ENCODE data around the gene CYSLTR2.
A peak's percentile ranks its signal among the peaks of the same experiment; 100 is the strongest.

CYSLTR2 gene

GRCh38 chr13:48738311-48738710 lies 84.6 kb downstream of the CYSLTR2 start:
- no peaks in the 10 kb centered on the region for H3K36me3 ChIP-seq (ENCODE audit: insufficient read depth)
- peak overlapping the region; percentile 2; the same call in 1 of the 2 replicates for H2AFZ ChIP-seq (ENCODE audit: low read depth)
- peak overlapping the region; percentile 56 for H3K4me2 ChIP-seq
- peaks cover 50% of the 10 kb centered on the region for H3K4me1 ChIP-seq (ENCODE audit: low read depth, poor library complexity, severe bottlenecking)
- H3K79me2 ChIP-seq (ENCODE audit: insufficient read depth, low read depth) = no peaks in the 10 kb centered on the region
- H4K20me1 ChIP-seq (ENCODE audit: insufficient read depth) = no peaks in the 10 kb centered on the region
- peak overlapping the region; percentile 80 for H3K27ac ChIP-seq
- peak overlapping the region; percentile 24; the same call in 1 of the 2 replicates for H3K9ac ChIP-seq
- no peak for TF ChIP-seq CTCF (conservative IDR thresholded peaks at IDR 0.05; ENCODE audit: low read depth, low read length)
- no peak overlapping the region for H3K4me3 ChIP-seq (IDR thresholded peaks at IDR 0.05; ENCODE audit: insufficient read depth, low read depth, low read length)
- no peaks in the 10 kb centered on the region for H3K27me3 ChIP-seq (ENCODE audit: insufficient read depth, low read depth)

- H3K9ac ChIP-seq = no peak overlapping the region
- no peak overlapping the region; the same call in 1 of the 2 replicates for H3K27ac ChIP-seq
- H4K20me1 ChIP-seq (ENCODE audit: insufficient read depth) = no peaks in the 10 kb centered on the region
- TF ChIP-seq CTCF (conservative IDR thresholded peaks at IDR 0.05; ENCODE audit: low read depth, low read length) = no peak
- no peak overlapping the region for H3K4me3 ChIP-seq (IDR thresholded peaks at IDR 0.05; ENCODE audit: insufficient read depth, low read depth, low read length)
- no peak overlapping the region for H2AFZ ChIP-seq (ENCODE audit: low read depth)
- H3K27me3 ChIP-seq (ENCODE audit: insufficient read depth, low read depth) = no peaks in the 10 kb centered on the region
- H3K4me2 ChIP-seq = no peak overlapping the region; the same call in 1 of the 2 replicates
- H3K36me3 ChIP-seq (ENCODE audit: insufficient read depth) = no peaks in the 10 kb centered on the region
- H3K4me1 ChIP-seq (ENCODE audit: low read depth, poor library complexity, severe bottlenecking) = peaks cover 50% of the 10 kb centered on the region
- no peaks in the 10 kb centered on the region for H3K79me2 ChIP-seq (ENCODE audit: insufficient read depth, low read depth)
Observed at GRCh38 chr13:48739386-48739964, 85.7 kb downstream of the CYSLTR2 start.

DNA sequence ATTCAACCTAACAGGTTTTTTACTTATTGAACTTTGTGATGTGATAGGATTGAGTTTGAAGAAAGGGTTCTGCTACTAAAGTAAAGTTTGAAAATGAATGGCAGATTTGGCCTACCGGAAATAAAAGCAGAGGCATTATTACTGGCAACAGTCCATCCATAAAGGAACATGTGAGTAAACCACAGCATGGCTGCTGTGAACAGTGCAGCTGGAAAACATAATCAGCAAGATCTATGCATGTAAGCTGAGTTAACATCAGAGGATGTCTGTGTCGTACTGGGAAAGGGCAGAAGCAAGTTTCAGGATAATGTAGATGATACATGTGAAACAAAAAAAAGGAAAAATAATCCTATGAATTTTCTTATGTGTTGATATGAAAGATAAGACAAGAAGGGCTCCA lies 87.6 kb downstream of the CYSLTR2 start:
- no peak for TF ChIP-seq CTCF (conservative IDR thresholded peaks at IDR 0.05; ENCODE audit: low read depth, low read length)
- Histone ChIP-seq H3K4me2 (no peak overlapping the region), H3K27me3 (ENCODE audit: insufficient read depth, low read depth) (no peaks in the 10 kb centered on the region), H3K9ac (no peak overlapping the region), H4K20me1 (ENCODE audit: insufficient read depth) (no peaks in the 10 kb centered on the region), H3K4me1 (ENCODE audit: low read depth, poor library complexity, severe bottlenecking) (peaks cover 47% of the 10 kb centered on the region), H3K27ac (no peak overlapping the region), H2AFZ (ENCODE audit: low read depth) (no peak overlapping the region), H3K4me3 (IDR thresholded peaks at IDR 0.05; ENCODE audit: insufficient read depth, low read depth, low read length) (no peak overlapping the region), H3K79me2 (ENCODE audit: insufficient read depth, low read depth) (no peaks in the 10 kb centered on the region), H3K36me3 (ENCODE audit: insufficient read depth) (no peaks in the 10 kb centered on the region)

DNA sequence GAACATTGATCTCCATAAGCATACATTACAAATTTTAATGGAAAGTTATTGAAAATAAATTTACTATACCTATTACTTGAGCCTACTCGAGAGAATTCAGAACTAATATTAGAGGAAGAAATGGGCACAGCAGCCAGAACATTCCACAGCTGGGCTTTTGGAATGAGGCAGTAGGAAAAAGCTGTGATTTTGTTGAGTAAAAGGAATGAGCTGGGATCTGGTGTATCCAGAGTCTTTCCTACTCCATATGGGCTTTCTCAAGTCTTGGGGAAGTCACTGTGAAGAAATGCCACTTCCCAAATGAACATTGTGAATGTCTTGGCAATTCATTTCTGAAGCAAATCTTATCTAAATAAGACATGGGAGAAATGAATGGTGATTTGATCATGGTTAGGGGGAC lies 93.1 kb downstream of the CYSLTR2 start:
- no peaks in the 10 kb centered on the region for H3K79me2 ChIP-seq (ENCODE audit: insufficient read depth, low read depth)
- H3K4me3 ChIP-seq (IDR thresholded peaks at IDR 0.05; ENCODE audit: insufficient read depth, low read depth, low read length) = no peak overlapping the region
- H3K9ac ChIP-seq = no peak overlapping the region
- no peaks in the 10 kb centered on the region for H3K36me3 ChIP-seq (ENCODE audit: insufficient read depth)
- no peak overlapping the region for H3K4me2 ChIP-seq
- TF ChIP-seq CTCF (conservative IDR thresholded peaks at IDR 0.05; ENCODE audit: low read depth, low read length) = no peak
- no peaks in the 10 kb centered on the region for H3K27me3 ChIP-seq (ENCODE audit: insufficient read depth, low read depth)
- no peak overlapping the region for H3K27ac ChIP-seq
- peaks cover 4% of the 10 kb centered on the region for H3K4me1 ChIP-seq (ENCODE audit: low read depth, poor library complexity, severe bottlenecking)
- H4K20me1 ChIP-seq (ENCODE audit: insufficient read depth) = no peaks in the 10 kb centered on the region
- no peak overlapping the region for H2AFZ ChIP-seq (ENCODE audit: low read depth)

Data from KMS-11 (cell line).